Measurements from ENCODE around the gene PLPP2.

PLPP2 gene

GRCh38 chr19:313988-314815 is 23.0 kb upstream of the PLPP2 start:
- no peak for DNase-seq (ENCODE audit: low read depth)

- no peak for DNase-seq (ENCODE audit: low read depth)
Measured at GRCh38 chr19:313169-313987, 22.2 kb upstream of the PLPP2 start.

GRCh38 chr19:311813-312261 is 20.6 kb upstream of the PLPP2 start:
- DNase-seq (ENCODE audit: low read depth): no peak

- DNase-seq (ENCODE audit: low read depth): no peak
Measured at GRCh38 chr19:310781-311496, 19.7 kb upstream of the PLPP2 start.

- no peak for DNase-seq (ENCODE audit: low read depth)
Measured at GRCh38 chr19:310141-310651, 19.0 kb upstream of the PLPP2 start.

- no peak for DNase-seq (ENCODE audit: low read depth)
Measured at GRCh38 chr19:309206-309565, 18.0 kb upstream of the PLPP2 start.

GRCh38 chr19:308471-309205 is 17.4 kb upstream of the PLPP2 start:
- no peak for DNase-seq (ENCODE audit: low read depth)

- DNase-seq (ENCODE audit: low read depth): no peak
Measured at GRCh38 chr19:307793-308420, 16.7 kb upstream of the PLPP2 start.

GRCh38 chr19:307111-307531 is 15.9 kb upstream of the PLPP2 start:
- no peak for DNase-seq (ENCODE audit: low read depth)

GRCh38 chr19:306151-306900 is 15.1 kb upstream of the PLPP2 start:
- DNase-seq (ENCODE audit: low read depth): no peak

- DNase-seq (ENCODE audit: low read depth): no peak
Measured at GRCh38 chr19:305240-306150, 14.3 kb upstream of the PLPP2 start.

GRCh38 chr19:296476-297225 is 5.4 kb upstream of the PLPP2 start:
- no peak for DNase-seq (ENCODE audit: low read depth)

- DNase-seq (ENCODE audit: low read depth): no peak
Measured at GRCh38 chr19:295687-296370, 4.6 kb upstream of the PLPP2 start.

GRCh38 chr19:294946-295686 is 3.9 kb upstream of the PLPP2 start:
- DNase-seq (ENCODE audit: low read depth): no peak

- DNase-seq (ENCODE audit: low read depth): no peak
Measured at GRCh38 chr19:294341-294945, 3.2 kb upstream of the PLPP2 start.

- no peak for DNase-seq (ENCODE audit: low read depth)
Measured at GRCh38 chr19:293436-294110, 2.4 kb upstream of the PLPP2 start.

Data from non-pigmented ciliary epithelial cell (primary cell).